Measurements from ENCODE around the gene NOPCHAP1.
"Not testable (repeated sequence)": the region's sequence is repeated elsewhere in the genome, so short reads cannot be mapped to it uniquely, and the experiment has no call there.

NOPCHAP1 gene

DNA sequence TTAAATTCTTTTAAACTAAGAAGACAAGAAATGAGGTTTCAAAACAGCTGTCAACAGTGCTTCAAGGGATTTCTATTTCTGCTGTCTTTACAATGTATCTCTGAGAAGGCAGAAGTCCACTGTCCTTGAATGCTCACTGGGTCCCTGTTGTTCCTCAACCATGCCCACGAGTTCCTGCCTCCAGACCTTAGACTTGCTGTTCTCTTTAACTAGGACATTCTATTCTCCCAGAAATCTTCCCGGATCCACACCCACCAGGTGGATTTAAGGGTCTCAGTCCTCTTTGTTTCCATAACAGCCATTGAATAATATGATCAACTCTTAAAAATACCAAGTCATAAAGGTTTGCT is 21.3 kb upstream of the NOPCHAP1 start:
- DNase-seq (ENCODE audit: low spot score): no peak

GRCh38 chr12:104966677-104967076 is 19.4 kb upstream of the NOPCHAP1 start:
- no peak for DNase-seq (ENCODE audit: low spot score)

DNA sequence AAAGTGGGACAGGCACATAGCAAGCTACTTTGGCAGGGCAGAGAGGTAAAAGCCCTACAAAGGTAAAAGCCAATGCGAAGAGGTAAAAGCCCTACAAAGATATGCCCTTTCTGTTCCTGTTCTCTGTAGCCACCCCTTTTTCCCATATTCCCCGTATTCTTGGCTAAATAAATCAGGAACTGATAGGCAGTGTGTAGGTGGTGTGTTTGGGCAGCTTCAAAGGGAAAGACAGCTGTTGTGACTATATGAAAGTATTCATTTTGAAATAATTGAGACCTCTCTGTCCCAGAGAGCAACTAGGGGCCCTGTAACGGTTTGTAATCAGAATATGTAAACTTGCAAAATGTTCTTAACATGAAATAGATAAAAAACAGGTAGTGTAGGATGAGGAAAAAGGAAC is 16.8 kb upstream of the NOPCHAP1 start:
- DNase-seq (ENCODE audit: low spot score): no peak

DNA sequence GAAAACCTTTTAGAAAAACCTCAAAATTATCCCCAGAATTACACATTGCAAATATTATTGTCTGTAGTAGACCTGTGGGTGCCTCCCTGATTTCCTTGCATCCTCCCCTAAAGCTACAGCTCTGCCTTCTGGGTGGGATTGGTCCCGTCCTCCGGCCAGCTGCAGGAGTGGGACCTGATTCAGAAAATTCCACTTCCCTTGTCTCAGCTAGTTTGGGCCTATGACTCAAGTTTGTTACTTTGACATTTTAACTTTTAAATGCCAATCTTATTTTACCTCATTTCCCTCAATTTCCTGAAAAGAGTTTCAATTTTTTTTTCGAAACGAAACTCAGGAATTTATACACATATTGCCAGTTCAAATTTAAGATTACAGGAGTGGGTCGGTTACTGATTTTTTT is 14.8 kb upstream of the NOPCHAP1 start:
- DNase-seq (ENCODE audit: low spot score): no peak

- no peak for DNase-seq (ENCODE audit: low spot score)
Measured at GRCh38 chr12:104973250-104973649, 12.9 kb upstream of the NOPCHAP1 start.

- no peak for DNase-seq (ENCODE audit: low spot score)
Measured at GRCh38 chr12:104974626-104975290, 11.4 kb upstream of the NOPCHAP1 start.

DNA sequence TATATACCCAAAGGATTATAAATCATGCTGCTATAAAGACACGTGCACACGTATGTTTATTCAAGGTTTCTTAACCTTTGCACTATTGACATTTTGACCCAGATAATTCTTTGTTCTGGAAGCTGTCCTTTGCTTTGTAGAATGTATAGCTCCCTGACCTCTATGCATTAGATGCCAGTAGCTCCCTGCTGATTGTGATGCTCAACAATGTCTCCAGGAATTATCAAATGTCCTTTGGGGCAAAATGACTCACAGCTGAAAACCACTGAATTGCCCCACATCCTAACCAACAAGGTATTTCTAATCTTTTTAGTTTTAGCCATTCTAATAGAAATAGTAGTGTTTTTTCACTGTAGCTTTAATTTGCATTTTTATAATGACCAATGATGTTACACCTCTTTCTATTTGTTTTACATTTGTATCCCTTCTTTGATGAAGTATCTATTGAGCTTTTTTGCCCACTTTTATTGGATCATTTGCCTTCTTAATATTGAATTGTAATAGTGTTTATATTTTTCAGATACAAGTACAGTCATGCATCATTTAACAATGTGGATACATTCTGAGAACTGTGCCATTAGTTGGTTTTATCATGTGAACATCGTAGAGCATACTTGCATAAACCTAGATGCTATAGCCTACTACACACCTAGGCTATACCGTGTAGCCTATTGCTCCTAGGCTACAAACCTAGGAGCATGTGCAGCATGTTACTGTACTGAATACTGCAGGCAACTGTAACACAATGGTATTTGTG is 10.4 kb upstream of the NOPCHAP1 start:
- no peak for DNase-seq (ENCODE audit: low spot score)

DNA sequence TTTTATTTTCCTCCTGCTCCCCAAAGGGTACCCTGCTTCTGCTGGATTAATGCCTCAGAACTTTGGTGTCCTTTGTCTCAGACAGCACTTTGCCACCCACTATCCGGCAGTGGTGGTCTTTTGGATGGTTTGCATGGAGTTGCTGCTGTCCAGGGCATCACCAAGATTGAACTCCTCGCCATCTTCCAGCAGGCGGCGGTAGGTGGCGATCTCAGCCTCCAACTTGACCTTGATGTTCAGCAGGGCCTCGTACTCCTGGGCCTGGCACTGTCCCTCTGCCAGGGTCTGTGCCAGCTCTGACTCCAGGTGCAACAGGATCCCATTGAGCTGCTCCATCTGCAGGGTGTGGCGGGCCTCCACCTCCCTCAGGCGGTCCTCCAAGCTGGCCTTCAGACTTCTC is 9.4 kb upstream of the NOPCHAP1 start:
- no peak for DNase-seq (ENCODE audit: low spot score)

- not testable (repeated sequence) for DNase-seq (ENCODE audit: low spot score)
Measured at GRCh38 chr12:104977688-104978087, 8.4 kb upstream of the NOPCHAP1 start.

DNA sequence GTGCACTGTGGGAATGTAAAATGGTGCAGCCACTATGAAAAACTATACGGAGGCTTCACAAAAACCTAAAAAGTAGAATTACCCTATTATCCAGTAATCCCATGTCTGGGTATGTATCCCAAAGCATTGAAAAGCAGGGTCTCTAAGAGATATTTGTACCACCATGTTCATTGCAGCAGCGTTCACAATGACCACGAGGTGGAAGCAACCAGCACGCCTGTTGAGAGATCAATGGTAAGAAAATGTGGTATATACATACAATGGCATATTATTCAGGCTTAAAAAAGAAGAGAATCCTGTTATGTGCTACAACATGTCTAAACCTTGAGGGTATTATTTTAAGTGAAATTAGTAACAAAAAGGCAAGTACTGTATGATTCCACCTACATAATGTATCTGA is 910 bp upstream of the NOPCHAP1 start:
- DNase-seq (ENCODE audit: low spot score): no peak

- no peak for DNase-seq (ENCODE audit: low spot score)
Measured at GRCh38 chr12:104990950-104991349, 4.8 kb downstream of the NOPCHAP1 start.

DNA sequence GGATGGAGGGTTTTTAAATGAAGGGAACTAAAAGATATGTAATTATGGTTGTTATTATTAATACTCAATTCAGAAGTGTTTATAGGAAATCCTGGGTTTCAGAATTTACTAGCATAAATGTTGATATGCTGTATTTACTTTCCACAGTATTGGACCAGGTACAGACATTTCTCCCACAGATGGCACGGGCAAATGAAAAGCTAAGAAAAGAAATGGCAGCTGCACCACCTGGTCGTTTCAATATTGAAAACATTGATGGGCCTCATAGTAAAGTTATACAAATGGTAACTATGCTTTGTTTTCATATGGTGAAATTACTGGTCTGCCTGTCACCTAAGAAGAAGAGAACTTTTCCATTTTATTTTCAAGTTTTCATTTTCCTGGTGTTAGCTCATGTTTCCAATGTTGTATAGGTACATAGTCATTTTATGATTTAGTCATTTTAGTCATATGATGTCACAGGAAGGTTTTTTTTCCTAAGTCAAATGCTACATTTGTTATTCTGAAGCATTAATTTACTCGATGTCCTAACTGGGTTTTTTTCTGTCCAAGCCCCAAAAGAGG is 5.5 kb downstream of the NOPCHAP1 start:
- DNase-seq (ENCODE audit: low spot score): no peak

- DNase-seq (ENCODE audit: low spot score): no peak
Measured at GRCh38 chr12:104994336-104994735, 8.2 kb downstream of the NOPCHAP1 start.

GRCh38 chr12:104997541-104997940 is 11.4 kb downstream of the NOPCHAP1 start:
- DNase-seq (ENCODE audit: low spot score): no peak

DNA sequence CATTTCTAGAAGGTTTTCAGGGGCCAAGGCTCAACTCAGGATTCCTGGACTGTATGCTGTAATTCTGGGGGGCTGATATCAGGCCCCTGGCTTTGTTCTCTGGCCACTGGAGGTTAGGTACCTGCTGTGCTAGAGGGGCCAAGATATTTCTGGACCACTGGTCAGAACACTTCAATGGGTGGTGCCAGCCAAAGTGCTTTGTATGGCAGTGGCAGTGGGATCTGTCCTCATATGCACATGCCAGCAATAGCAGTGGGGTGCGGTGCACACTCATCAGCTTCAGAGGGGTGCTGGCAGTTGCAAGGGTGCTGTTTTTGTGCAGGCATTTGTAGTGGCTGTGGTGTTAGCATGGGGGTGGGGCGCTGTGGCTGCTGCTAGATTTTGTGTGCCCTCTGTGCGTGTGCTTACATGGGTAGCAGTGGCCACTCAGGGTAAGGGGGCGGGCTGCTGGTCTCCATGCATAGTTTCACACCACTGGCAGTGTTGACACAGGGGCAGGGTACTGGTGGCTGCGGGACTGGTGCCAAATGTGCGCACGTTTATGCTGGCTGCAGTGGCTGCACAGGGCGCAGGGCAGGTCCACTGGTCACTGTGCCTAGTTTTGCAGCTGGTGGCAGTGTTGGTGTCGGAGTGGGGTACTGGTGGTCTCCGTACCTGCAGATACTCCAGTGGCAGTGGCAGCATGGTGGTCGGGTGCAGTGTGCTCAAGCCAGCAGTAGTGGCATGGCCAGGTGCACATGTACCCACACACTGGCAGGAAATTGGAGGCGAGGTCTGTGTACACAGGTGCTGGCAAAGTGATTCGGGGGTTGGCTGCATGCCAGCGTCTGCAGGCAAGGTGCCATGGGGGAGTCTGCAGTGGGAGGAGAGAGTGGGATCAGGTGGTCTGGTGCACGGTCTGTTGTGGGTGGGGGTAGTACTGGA is 12.6 kb downstream of the NOPCHAP1 start:
- DNase-seq (ENCODE audit: low spot score): peak; percentile 19

- no peak for DNase-seq (ENCODE audit: low spot score)
Measured at GRCh38 chr12:104999347-104999685, 13.2 kb downstream of the NOPCHAP1 start.

DNA sequence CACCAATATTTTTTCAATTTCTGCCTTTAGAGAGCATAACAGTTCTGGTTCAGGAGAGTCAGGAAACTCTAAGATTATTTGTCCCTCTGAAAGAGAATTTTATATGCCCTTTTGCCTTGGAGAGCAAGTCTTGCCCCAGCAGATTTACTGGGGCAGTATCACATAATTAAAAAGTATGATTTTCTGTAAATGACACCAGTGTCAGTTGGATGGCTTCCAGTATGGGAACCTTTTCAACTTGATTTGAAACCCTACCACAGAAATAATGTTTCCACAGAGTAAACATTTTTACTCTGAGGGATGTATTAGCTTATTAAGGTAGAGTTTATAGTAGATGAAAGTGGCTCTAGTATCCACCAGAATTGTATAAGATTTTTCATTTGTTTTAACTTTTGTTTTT is 15.4 kb downstream of the NOPCHAP1 start:
- DNase-seq (ENCODE audit: low spot score): no peak

DNA sequence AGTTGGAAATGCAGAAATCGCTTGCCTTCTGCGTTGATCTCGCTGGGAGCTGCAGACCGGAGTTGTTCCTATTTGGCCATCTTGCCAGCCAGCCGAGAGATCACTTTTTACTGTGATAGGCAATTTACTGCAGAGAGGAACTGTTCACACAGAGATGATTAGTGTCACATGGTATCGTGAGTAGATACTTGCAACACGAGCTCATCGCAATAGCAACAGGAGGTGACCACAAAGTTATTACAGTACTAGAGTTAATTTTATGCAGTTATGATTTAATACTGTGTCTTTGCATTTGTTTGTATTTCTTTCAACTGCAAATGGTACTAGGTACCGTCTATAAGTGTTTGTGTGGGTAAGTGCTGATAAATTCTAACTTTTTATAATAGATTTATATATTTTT is 27.8 kb downstream of the NOPCHAP1 start:
- DNase-seq (ENCODE audit: low spot score): no peak

DNA sequence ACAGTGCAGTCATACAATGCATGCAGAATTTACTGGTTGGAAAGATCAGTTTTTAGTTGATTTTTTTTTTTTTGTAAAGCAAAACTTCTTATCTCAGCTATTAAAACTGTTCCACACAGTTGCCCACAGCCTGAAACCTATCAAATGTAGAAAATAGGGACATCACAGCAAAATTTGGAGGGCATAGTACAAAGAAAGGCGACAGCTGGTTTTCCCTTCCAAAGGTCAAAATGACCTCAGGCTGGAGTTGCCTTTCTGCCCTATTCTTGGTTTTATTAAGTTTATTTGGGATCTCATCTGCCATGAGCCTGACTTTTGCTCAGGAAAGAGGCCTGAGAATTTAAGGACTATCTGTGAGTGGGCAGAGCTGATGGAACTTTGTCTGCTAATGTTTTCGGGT is 28.5 kb downstream of the NOPCHAP1 start:
- no peak for DNase-seq (ENCODE audit: low spot score)

- no peak for DNase-seq (ENCODE audit: low spot score)
Measured at GRCh38 chr12:105015543-105015942, 29.4 kb downstream of the NOPCHAP1 start.

- no peak for DNase-seq (ENCODE audit: low spot score)
Measured at GRCh38 chr12:105018012-105018411, 31.9 kb downstream of the NOPCHAP1 start.

DNA sequence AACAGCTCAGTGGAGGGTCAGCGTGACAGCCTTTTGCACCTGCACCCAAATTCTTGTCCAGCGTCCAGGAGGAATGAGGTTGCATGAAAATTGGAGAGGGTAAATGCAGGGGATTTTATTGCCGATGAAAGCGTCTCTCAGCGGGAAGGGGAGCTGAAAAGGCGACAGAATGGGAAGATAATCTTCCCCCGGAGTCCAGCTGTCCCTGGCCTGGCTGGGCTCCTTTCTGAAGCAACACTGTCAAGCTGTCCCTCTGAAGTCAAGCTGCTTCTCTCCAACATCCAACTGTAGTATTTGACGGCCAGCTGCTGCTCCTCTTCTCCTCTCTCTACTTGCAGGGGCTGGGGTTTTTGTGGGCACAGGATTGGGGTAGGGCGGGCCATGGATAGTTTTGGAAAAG is 32.7 kb downstream of the NOPCHAP1 start:
- no peak for DNase-seq (ENCODE audit: low spot score)
